ENCODE data around the gene PAXIP1. TPM values are rescaled to one million over a fixed set of nuclear protein-coding genes. Genes with fewer than 3 reads are reported as not detected.

PAXIP1 gene
- polyA plus RNA-seq, 1 donor: 13.9 TPM

- H3K4me3 ChIP-seq (ENCODE audit: low read length): no peak overlapping the region
- no peak overlapping the region for H3K27ac ChIP-seq (ENCODE audit: low read length)
- peaks cover 51% of the 10 kb centered on the region for H3K36me3 ChIP-seq (ENCODE audit: control insufficient read depth, insufficient read depth, low read length)
- no peaks in the 10 kb centered on the region for H3K27me3 ChIP-seq (ENCODE audit: control insufficient read depth, insufficient read depth, low read length)
- no peaks in the 10 kb centered on the region for H3K4me1 ChIP-seq (ENCODE audit: control insufficient read depth, insufficient read depth, low read length)
- WGBS (ENCODE audit: insufficient coverage, low lambda C conversion rate): 98% methylated on average over 4 of the region's 4 CpGs
- H3K9me3 ChIP-seq (ENCODE audit: control insufficient read depth, low read depth, low read length): no peaks in the 10 kb centered on the region
- no peak for DNase-seq
Measured at GRCh38 chr7:154976844-154977243, 26.1 kb downstream of the PAXIP1 start.

- DNase-seq: no peak
- no peaks in the 10 kb centered on the region for H3K27me3 ChIP-seq (ENCODE audit: control insufficient read depth, insufficient read depth, low read length)
- no peak overlapping the region for H3K4me3 ChIP-seq (ENCODE audit: low read length)
- H3K4me1 ChIP-seq (ENCODE audit: control insufficient read depth, insufficient read depth, low read length): no peaks in the 10 kb centered on the region
- no peak overlapping the region for H3K27ac ChIP-seq (ENCODE audit: low read length)
- peaks cover 55% of the 10 kb centered on the region for H3K36me3 ChIP-seq (ENCODE audit: control insufficient read depth, insufficient read depth, low read length)
- WGBS (ENCODE audit: insufficient coverage, low lambda C conversion rate): 94% methylated on average over 4 of the region's 7 CpGs
- H3K9me3 ChIP-seq (ENCODE audit: control insufficient read depth, low read depth, low read length): no peaks in the 10 kb centered on the region
Measured at GRCh38 chr7:154975984-154976383, 26.9 kb downstream of the PAXIP1 start.

- no peaks in the 10 kb centered on the region for H3K27me3 ChIP-seq (ENCODE audit: control insufficient read depth, insufficient read depth, low read length)
- H3K36me3 ChIP-seq (ENCODE audit: control insufficient read depth, insufficient read depth, low read length): peaks cover 62% of the 10 kb centered on the region
- WGBS (ENCODE audit: insufficient coverage, low lambda C conversion rate): 100% methylated on average over 1 of the region's 7 CpGs
- no peak overlapping the region for H3K27ac ChIP-seq (ENCODE audit: low read length)
- H3K4me1 ChIP-seq (ENCODE audit: control insufficient read depth, insufficient read depth, low read length): no peaks in the 10 kb centered on the region
- H3K9me3 ChIP-seq (ENCODE audit: control insufficient read depth, low read depth, low read length): no peaks in the 10 kb centered on the region
- H3K4me3 ChIP-seq (ENCODE audit: low read length): no peak overlapping the region
- DNase-seq: no peak
Measured at GRCh38 chr7:154973381-154973780, 29.5 kb downstream of the PAXIP1 start.

GRCh38 chr7:154968336-154969001, 34.5 kb downstream of the PAXIP1 start:
- peaks cover 74% of the 10 kb centered on the region for H3K36me3 ChIP-seq (ENCODE audit: control insufficient read depth, insufficient read depth, low read length)
- H3K4me3 ChIP-seq (ENCODE audit: low read length): no peak overlapping the region
- no peaks in the 10 kb centered on the region for H3K9me3 ChIP-seq (ENCODE audit: control insufficient read depth, low read depth, low read length)
- DNase-seq: no peak
- WGBS (ENCODE audit: insufficient coverage, low lambda C conversion rate): no CpG with 5 or more reads among the region's 11 CpGs
- H3K27ac ChIP-seq (ENCODE audit: low read length): no peak overlapping the region
- no peaks in the 10 kb centered on the region for H3K27me3 ChIP-seq (ENCODE audit: control insufficient read depth, insufficient read depth, low read length)
- no peaks in the 10 kb centered on the region for H3K4me1 ChIP-seq (ENCODE audit: control insufficient read depth, insufficient read depth, low read length)

- H3K36me3 ChIP-seq (ENCODE audit: control insufficient read depth, insufficient read depth, low read length): peaks cover 72% of the 10 kb centered on the region
- H3K9me3 ChIP-seq (ENCODE audit: control insufficient read depth, low read depth, low read length): no peaks in the 10 kb centered on the region
- no peaks in the 10 kb centered on the region for H3K27me3 ChIP-seq (ENCODE audit: control insufficient read depth, insufficient read depth, low read length)
- H3K27ac ChIP-seq (ENCODE audit: low read length): no peak overlapping the region
- H3K4me3 ChIP-seq (ENCODE audit: low read length): no peak overlapping the region
- no CpG with 5 or more reads among the region's 3 CpGs for WGBS (ENCODE audit: insufficient coverage, low lambda C conversion rate)
- no peaks in the 10 kb centered on the region for H3K4me1 ChIP-seq (ENCODE audit: control insufficient read depth, insufficient read depth, low read length)
- DNase-seq: no peak
Measured at GRCh38 chr7:154967401-154967955, 35.4 kb downstream of the PAXIP1 start.

DNA sequence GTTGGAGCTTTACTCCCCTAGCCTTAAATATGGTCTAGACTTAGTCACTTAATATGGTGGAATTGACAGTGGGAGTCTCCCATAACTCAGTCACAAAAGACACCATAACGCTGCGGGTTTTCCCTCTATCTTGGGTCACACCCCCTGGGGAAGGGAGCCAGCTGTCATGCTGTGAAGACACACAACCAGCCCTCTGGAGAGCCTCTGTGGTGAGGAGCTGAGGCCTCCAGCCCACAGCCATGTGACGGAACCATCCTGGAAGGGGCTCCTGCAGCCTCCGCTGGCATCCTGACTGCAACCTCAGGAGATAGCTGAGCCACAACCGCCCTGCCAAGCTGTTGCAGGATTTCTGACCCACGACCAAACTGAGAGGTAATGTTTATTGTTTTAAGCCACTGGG, 37.9 kb downstream of the PAXIP1 start:
- WGBS (ENCODE audit: insufficient coverage, low lambda C conversion rate): no CpG with 5 or more reads among the region's 6 CpGs
- DNase-seq: no peak
- Histone ChIP-seq H3K4me3 (ENCODE audit: low read length) (no peak overlapping the region), H3K27ac (ENCODE audit: low read length) (no peak overlapping the region), H3K9me3 (ENCODE audit: control insufficient read depth, low read depth, low read length) (no peaks in the 10 kb centered on the region), H3K4me1 (ENCODE audit: control insufficient read depth, insufficient read depth, low read length) (no peaks in the 10 kb centered on the region), H3K27me3 (ENCODE audit: control insufficient read depth, insufficient read depth, low read length) (no peaks in the 10 kb centered on the region), H3K36me3 (ENCODE audit: control insufficient read depth, insufficient read depth, low read length) (peaks cover 82% of the 10 kb centered on the region)

DNA sequence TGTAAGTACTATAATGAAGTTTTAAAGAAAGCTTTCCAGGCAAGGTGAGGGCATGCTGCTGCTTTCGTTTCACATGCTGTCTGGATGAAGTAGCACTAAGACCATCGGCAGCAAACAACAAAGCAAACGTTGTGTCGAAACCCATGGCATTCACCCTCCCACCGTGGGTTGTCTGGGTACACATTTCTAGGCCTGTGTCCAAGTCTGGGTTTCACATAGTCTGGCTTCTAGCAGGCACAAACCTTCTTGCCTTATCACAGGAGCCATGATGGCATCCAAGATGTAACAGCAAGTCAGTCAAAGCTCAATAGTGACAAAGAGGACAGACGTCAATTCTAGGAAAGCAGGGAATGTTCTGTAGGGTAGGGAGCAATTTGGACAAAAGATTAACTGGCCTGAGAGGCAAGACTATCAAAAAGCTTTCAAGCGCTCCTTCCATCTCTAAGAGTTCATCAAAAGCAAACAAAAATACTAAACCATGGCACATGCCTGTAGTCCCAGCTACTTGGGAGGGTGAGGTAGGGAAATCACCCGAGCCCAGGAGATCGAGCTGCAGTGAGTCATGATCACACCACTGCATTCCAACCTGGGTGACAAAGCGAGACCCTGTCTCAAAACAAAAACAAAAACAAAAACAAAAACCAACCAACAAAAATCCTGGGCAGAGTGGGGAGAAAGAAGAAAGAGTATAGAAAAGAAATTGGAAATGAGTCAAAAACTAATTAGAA, 42.7 kb downstream of the PAXIP1 start:
- Histone ChIP-seq H3K9me3 (ENCODE audit: control insufficient read depth, low read depth, low read length) (no peaks in the 10 kb centered on the region), H3K4me3 (ENCODE audit: low read length) (no peak overlapping the region), H3K36me3 (ENCODE audit: control insufficient read depth, insufficient read depth, low read length) (peaks cover 73% of the 10 kb centered on the region), H3K27me3 (ENCODE audit: control insufficient read depth, insufficient read depth, low read length) (no peaks in the 10 kb centered on the region), H3K27ac (ENCODE audit: low read length) (no peak overlapping the region), H3K4me1 (ENCODE audit: control insufficient read depth, insufficient read depth, low read length) (no peaks in the 10 kb centered on the region)
- DNase-seq: no peak
- WGBS (ENCODE audit: insufficient coverage, low lambda C conversion rate): 100% methylated on average over 1 of the region's 10 CpGs

- no peak overlapping the region for H3K27ac ChIP-seq (ENCODE audit: low read length)
- no peaks in the 10 kb centered on the region for H3K27me3 ChIP-seq (ENCODE audit: control insufficient read depth, insufficient read depth, low read length)
- H3K4me3 ChIP-seq (ENCODE audit: low read length): no peak overlapping the region
- H3K4me1 ChIP-seq (ENCODE audit: control insufficient read depth, insufficient read depth, low read length): no peaks in the 10 kb centered on the region
- no peak for DNase-seq
- no peaks in the 10 kb centered on the region for H3K9me3 ChIP-seq (ENCODE audit: control insufficient read depth, low read depth, low read length)
- peaks cover 64% of the 10 kb centered on the region for H3K36me3 ChIP-seq (ENCODE audit: control insufficient read depth, insufficient read depth, low read length)
- 80% methylated on average over 1 of the region's 6 CpGs for WGBS (ENCODE audit: insufficient coverage, low lambda C conversion rate)
Measured at GRCh38 chr7:154956427-154956826, 46.5 kb downstream of the PAXIP1 start.

GRCh38 chr7:154953006-154953684, 49.8 kb downstream of the PAXIP1 start:
- no peaks in the 10 kb centered on the region for H3K27me3 ChIP-seq (ENCODE audit: control insufficient read depth, insufficient read depth, low read length)
- H3K36me3 ChIP-seq (ENCODE audit: control insufficient read depth, insufficient read depth, low read length): peaks cover 55% of the 10 kb centered on the region
- H3K4me1 ChIP-seq (ENCODE audit: control insufficient read depth, insufficient read depth, low read length): no peaks in the 10 kb centered on the region
- DNase-seq: peak; percentile 17 to 35
- H3K9me3 ChIP-seq (ENCODE audit: control insufficient read depth, low read depth, low read length): no peaks in the 10 kb centered on the region
- no peak overlapping the region for H3K4me3 ChIP-seq (ENCODE audit: low read length)
- H3K27ac ChIP-seq (ENCODE audit: low read length): no peak overlapping the region
- WGBS (ENCODE audit: insufficient coverage, low lambda C conversion rate): 14% methylated on average over 1 of the region's 9 CpGs

DNA sequence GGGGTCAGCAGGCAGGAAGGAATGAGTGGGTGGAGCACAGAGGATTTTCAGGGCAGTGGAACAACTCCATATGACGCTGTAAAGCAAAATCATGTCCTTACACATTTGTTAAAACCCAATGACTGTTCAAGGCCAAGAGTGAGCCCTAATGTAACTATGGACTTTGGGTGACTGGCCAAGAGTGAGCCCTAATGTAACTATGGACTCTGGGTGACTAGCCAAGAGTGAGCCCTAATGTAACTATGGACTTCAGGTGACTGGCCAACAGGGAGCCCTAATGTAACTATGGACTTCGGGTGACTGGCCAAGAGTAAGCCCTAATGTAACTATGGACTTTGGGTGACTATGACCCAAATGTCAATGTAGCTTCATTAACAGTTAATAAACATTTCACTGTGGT, 52.0 kb downstream of the PAXIP1 start:
- H3K36me3 ChIP-seq (ENCODE audit: control insufficient read depth, insufficient read depth, low read length): peaks cover 60% of the 10 kb centered on the region
- H3K9me3 ChIP-seq (ENCODE audit: control insufficient read depth, low read depth, low read length): no peaks in the 10 kb centered on the region
- no peak overlapping the region for H3K4me3 ChIP-seq (ENCODE audit: low read length)
- WGBS (ENCODE audit: insufficient coverage, low lambda C conversion rate): no CpG with 5 or more reads among the region's 2 CpGs
- no peak for DNase-seq
- H3K27me3 ChIP-seq (ENCODE audit: control insufficient read depth, insufficient read depth, low read length): no peaks in the 10 kb centered on the region
- no peaks in the 10 kb centered on the region for H3K4me1 ChIP-seq (ENCODE audit: control insufficient read depth, insufficient read depth, low read length)
- no peak overlapping the region for H3K27ac ChIP-seq (ENCODE audit: low read length)
